Spleen (tissue), 11 donors: ENCODE measurements around the gene WDR7. TPM values are rescaled to one million over a fixed set of nuclear protein-coding genes. Genes with fewer than 3 reads are reported as not detected.

Experiments used
- DNase-seq: peaks from one replicate; pipeline ENCODE4 v3.0.0-alpha.2; 2020
- H3K27ac ChIP-seq, 8 donors: fragments of 200-600 bp; sonication (generic) in 7 of 8; 1 replicate in 4 of 8; 2 replicates in 4 of 8; pipeline versions ENCODE4 v1.5.0 to v1.8.0; 2016 to 2021; ENCODE audit warnings: inconsistent platforms in 4 of 8, mild to moderate bottlenecking in 4 of 8, moderate library complexity in 1 of 8
- H3K27me3 ChIP-seq, 7 donors: fragments of 200-600 bp; sonication (generic) in 6 of 7; replicated peaks in 1 of 7; 1 replicate in 4 of 7; 2 replicates in 3 of 7; pipeline versions ENCODE4 v1.5.0 to v1.8.0; 2016 to 2021; ENCODE audit warnings: inconsistent platforms in 3 of 7, mild to moderate bottlenecking in 1 of 7
- H3K36me3 ChIP-seq, 6 donors: fragments of 200-600 bp; sonication (generic) in 5 of 6; 1 replicate in 4 of 6; 2 replicates in 2 of 6; pipeline versions ENCODE4 v1.5.0 to v1.8.0; 2016 to 2021; ENCODE audit warnings: inconsistent platforms in 2 of 6
- H3K4me1 ChIP-seq, 6 donors: fragments of 200-600 bp; sonication (generic) in 5 of 6; 1 replicate in 3 of 6; 2 replicates in 3 of 6; pipeline versions ENCODE4 v1.5.0 to v1.8.0; 2016 to 2021; ENCODE audit warnings: inconsistent platforms in 3 of 6
- H3K4me3 ChIP-seq, 8 donors: fragments of 200-600 bp; sonication (generic) in 7 of 8; 1 replicate in 4 of 8; 2 replicates in 4 of 8; pipeline versions ENCODE4 v1.5.0 to v1.8.0; 2016 to 2021; ENCODE audit warnings: inconsistent platforms in 4 of 8, mild to moderate bottlenecking in 4 of 8, moderate library complexity in 2 of 8
- H3K9me3 ChIP-seq, 8 donors: fragments of 200-600 bp; sonication (generic) in 7 of 8; 1 replicate in 4 of 8; 2 replicates in 4 of 8; pipeline versions ENCODE4 v1.5.0 to v1.8.0; 2016 to 2021; ENCODE audit warnings: inconsistent platforms in 4 of 8
- POLR2A ChIP-seq, 3 donors: fragments of 450-650 bp; IDR thresholded peaks; one replicate each; pipeline ENCODE4 v1.5.1; 2017; ENCODE audit warnings: antibody characterized with exemption in 3 of 3, mild to moderate bottlenecking in 1 of 3
- POLR2AphosphoS5 ChIP-seq, 3 donors: sonication (generic); formaldehyde crosslinking; IDR thresholded peaks; one replicate each; pipeline ENCODE4 v1.5.1; 2017; ENCODE audit warnings: antibody characterized with exemption in 3 of 3
- WGBS, 5 donors: extraction: QIAGEN DNeasy Blood & Tissue Kit in 3 of 5; methylation state at CpG; one replicate each; pipeline versions ENCODE4 v1.1.5 to v1.1.7; 2013 to 2018; 5-methylcytosine and 5-hydroxymethylcytosine counted together
- intact Hi-C: fragments of 100-400 bp; cut with DNase I; formaldehyde crosslinking; loops from one replicate; pipeline ENCODE4 v1.15.0; 2023; ENCODE audit warnings: low total_unique reads
- polyA plus RNA-seq, 3 donors: library from polyadenylated mRNA; stranded (reverse); fragments of 200-250 nt; gene quantifications; one replicate each; pipeline ENCODE4 v1.2.1, GENCODE V29; 2013
- total RNA-seq, 7 donors: library from RNA; depleted of rRNA in 3 of 7; stranded (reverse); fragments of >200 nt in 3 of 7; fragmentation: NEBNext Ultra II Directional in 4 of 7; extraction: Animal tissue kit (Norgen Biotek cat#: 25700) in 4 of 7; gene quantifications; one replicate each; pipeline versions ENCODE4 v1.1.0 to v1.2.1, GENCODE V29; 2016 to 2021
- TF ChIP-seq, protein P1 (sequence below), 11 experiments: fragments of 200-600 bp in 7 of 11; fragments of 450-650 bp in 4 of 11; sonication (generic) in 4 of 11; IDR thresholded peaks in 8 of 11; conservative IDR thresholded peaks in 3 of 11; 1 replicate in 7 of 11; 2 replicates in 4 of 11; pipeline versions ENCODE4 v1.4.0 to v1.8.0; 2016 to 2021; ENCODE audit warnings: antibody characterized with exemption in 11 of 11, inconsistent platforms in 4 of 11, mild to moderate bottlenecking in 1 of 11
- donor health status: healthy with polysubstance abuse.
- donor health status: DM: no; HTN: no; CAD: no; lungs with moderate emphysema.
- donor health status: DM: no; HTN: no; CAD: no.
- donor health status: Bipolar disorder and iron deficiency.
- donor health status: healthy.
- donor health status: DM: no; HTN: no; CAD: no.
- donor health status: DM: yes; HTN: yes; CAD: no.

WDR7 gene
- total and polyA plus RNA-seq, 10 donors: 2.8 to 55.9 (median 42.8) TPM

DNA sequence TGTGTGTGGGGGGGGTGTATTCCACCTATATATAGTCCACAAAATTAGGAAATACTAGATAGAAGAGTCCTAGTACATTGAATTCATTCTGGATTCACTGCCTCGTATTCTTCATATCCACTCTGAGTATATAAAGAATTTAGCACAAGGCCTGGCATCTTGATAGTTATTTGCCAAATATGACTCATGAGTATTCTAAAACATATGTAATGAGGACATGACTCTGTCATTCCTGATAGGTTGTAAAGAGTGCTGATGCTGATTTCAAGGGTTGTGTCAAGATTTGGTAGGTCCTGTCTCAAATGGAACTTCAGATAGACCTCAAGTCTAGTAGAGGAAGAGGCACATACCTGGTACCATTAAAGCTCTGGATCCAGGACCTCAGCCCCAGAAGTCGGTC is 322.3 kb downstream of the WDR7 start:
- Histone ChIP-seq H3K4me1 (no peaks in the 10 kb centered on the region), H3K27ac (no peak overlapping the region), H3K9me3 (no peaks in the 10 kb centered on the region), H3K4me3 (no peak overlapping the region), H3K36me3 (peaks cover 0 to 26% (median 2%) of the 10 kb centered on the region in 6 donors), H3K27me3 (no peaks in the 10 kb centered on the region)
- intact Hi-C loops: no loop called here
- no peak for DNase-seq
- TF ChIP-seq, protein P1, sequence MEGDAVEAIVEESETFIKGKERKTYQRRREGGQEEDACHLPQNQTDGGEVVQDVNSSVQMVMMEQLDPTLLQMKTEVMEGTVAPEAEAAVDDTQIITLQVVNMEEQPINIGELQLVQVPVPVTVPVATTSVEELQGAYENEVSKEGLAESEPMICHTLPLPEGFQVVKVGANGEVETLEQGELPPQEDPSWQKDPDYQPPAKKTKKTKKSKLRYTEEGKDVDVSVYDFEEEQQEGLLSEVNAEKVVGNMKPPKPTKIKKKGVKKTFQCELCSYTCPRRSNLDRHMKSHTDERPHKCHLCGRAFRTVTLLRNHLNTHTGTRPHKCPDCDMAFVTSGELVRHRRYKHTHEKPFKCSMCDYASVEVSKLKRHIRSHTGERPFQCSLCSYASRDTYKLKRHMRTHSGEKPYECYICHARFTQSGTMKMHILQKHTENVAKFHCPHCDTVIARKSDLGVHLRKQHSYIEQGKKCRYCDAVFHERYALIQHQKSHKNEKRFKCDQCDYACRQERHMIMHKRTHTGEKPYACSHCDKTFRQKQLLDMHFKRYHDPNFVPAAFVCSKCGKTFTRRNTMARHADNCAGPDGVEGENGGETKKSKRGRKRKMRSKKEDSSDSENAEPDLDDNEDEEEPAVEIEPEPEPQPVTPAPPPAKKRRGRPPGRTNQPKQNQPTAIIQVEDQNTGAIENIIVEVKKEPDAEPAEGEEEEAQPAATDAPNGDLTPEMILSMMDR (IDR thresholded peaks at IDR 0.05 in 8 of 11, conservative IDR thresholded peaks at IDR 0.05 in 3 of 11): no peak
- no peak for TF ChIP-seq POLR2AphosphoS5 (IDR thresholded peaks at IDR 0.05)
- TF ChIP-seq POLR2A (IDR thresholded peaks at IDR 0.05): no peak
- WGBS, 5 donors: 96 to 100% (median 97%) methylated on average over 2 of the region's 2 CpGs

DNA sequence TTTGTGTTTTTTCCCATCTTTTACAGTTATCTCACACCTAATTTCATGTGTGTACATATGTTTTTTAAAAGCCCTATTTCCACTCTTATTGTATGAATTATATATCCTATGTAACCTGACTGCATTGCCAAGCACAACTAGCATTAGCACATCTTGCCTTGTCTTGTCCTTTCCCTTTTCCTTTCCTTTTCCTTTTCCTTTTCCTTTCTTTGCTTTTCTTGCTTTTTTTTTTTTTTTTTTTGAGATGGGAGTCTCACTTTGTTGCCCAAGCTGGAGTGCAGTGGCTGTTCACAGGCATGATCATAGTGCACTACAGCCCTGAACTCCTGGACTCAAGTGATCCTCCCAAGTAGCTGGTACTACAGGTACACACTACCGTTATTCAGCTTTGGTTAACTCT is 323.0 kb downstream of the WDR7 start:
- intact Hi-C loops: no loop called here
- Histone ChIP-seq H3K27me3 (no peaks in the 10 kb centered on the region), H3K4me3 (no peak overlapping the region), H3K27ac (no peak overlapping the region), H3K4me1 (no peaks in the 10 kb centered on the region), H3K36me3 (peaks cover 0 to 21% (median 2%) of the 10 kb centered on the region in 6 donors), H3K9me3 (no peaks in the 10 kb centered on the region)
- no peak for DNase-seq
- TF ChIP-seq POLR2AphosphoS5 (IDR thresholded peaks at IDR 0.05) (no peak), POLR2A (IDR thresholded peaks at IDR 0.05) (no peak)
- TF ChIP-seq, protein P1 (IDR thresholded peaks at IDR 0.05 in 8 of 11, conservative IDR thresholded peaks at IDR 0.05 in 3 of 11): no peak
- 83 to 96% (median 93%) methylated on average over 1 of the region's 1 CpG for WGBS, 5 donors

DNA sequence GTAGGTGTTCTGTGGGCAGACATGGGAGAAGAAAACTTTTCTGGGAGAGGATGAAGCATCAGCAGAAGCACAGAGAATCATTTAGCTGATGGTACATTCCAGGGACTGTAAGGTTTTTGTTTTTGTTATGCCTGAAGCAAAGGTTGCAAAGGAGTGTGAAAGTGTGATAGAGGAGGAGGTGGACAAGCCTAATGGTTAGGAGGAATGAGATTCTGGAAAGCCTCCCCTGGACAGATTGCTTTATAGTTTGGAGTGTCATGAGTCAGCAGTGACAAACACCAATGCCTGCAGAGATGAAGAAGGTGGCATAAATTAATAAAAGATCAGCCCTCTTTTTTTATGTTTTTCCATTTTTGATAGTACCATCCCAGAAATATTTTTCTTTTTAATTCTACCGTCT is 324.1 kb downstream of the WDR7 start:
- TF ChIP-seq POLR2A (IDR thresholded peaks at IDR 0.05) (no peak), POLR2AphosphoS5 (IDR thresholded peaks at IDR 0.05) (no peak)
- TF ChIP-seq, protein P1 (IDR thresholded peaks at IDR 0.05 in 8 of 11, conservative IDR thresholded peaks at IDR 0.05 in 3 of 11): no peak
- H3K4me3 ChIP-seq: no peak overlapping the region
- H3K36me3 ChIP-seq: peaks cover 0 to 19% (median 2%) of the 10 kb centered on the region in 6 donors
- no peak overlapping the region for H3K27ac ChIP-seq
- no peaks in the 10 kb centered on the region for H3K4me1 ChIP-seq
- no peaks in the 10 kb centered on the region for H3K9me3 ChIP-seq
- WGBS, 5 donors: 84 to 97% (median 94%) methylated on average over 1 of the region's 1 CpG
- intact Hi-C loops: no loop called here
- no peaks in the 10 kb centered on the region for H3K27me3 ChIP-seq
- no peak for DNase-seq

DNA sequence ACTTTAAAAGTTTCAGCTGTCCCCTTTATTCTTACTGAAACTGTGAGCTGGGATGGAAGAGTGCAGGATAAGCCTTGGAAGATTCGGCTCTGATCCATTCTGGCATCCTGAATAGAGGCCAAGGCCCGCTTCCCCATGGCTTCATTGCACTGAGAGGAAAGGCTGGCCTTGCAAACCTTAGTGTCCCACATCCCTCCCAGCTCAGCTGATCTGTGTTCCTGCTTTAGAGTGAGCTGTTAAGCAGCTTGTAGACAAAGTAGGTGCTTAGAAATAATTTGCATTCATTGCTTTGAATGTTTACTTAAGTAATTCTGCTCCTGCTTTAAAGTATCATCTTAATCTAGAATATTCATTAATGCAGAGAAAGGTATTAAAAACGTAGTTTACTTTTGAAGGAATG is 326.1 kb downstream of the WDR7 start:
- no peak for DNase-seq
- Histone ChIP-seq H3K9me3 (no peaks in the 10 kb centered on the region), H3K4me1 (no peaks in the 10 kb centered on the region), H3K27me3 (no peaks in the 10 kb centered on the region), H3K36me3 (peaks cover 0 to 19% (median 2%) of the 10 kb centered on the region in 6 donors), H3K27ac (no peak overlapping the region), H3K4me3 (no peak overlapping the region)
- 73 to 86% (median 84%) methylated on average over 3 of the region's 3 CpGs for WGBS, 5 donors
- intact Hi-C loops: no loop called here
- TF ChIP-seq POLR2A (IDR thresholded peaks at IDR 0.05) (no peak), POLR2AphosphoS5 (IDR thresholded peaks at IDR 0.05) (no peak)
- TF ChIP-seq, protein P1 (IDR thresholded peaks at IDR 0.05 in 8 of 11, conservative IDR thresholded peaks at IDR 0.05 in 3 of 11): no peak
